Measurements from ENCODE around the gene CHRNE. TPM values are rescaled to one million over a fixed set of nuclear protein-coding genes. Genes with fewer than 3 reads are reported as not detected.

The CHRNE gene
- total RNA-seq, 1 experiment from 2014 or later, result not detected

DNA sequence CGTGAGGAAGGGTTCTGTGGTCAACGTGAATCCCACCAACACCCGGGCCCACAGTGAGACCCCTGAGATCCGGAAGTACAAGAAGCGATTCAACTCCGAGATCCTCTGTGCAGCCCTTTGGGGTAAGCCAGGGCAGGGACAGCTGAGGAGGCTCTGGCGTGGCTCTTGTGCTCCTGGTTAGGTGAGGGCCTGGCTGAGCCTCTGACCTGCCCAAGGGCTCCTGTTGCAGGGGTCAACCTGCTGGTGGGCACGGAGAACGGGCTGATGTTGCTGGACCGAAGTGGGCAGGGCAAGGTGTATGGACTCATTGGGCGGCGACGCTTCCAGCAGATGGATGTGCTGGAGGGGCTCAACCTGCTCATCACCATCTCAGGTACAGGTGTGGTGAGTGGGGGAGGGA, 7.8 kb downstream of the CHRNE start:
- no peaks in the 10 kb centered on the region for H3K4me1 ChIP-seq
- Mint-ChIP-seq H3K4me1 (ENCODE audit: low read depth, unreplicated experiment) (no peaks in the 10 kb centered on the region), H3K27ac (ENCODE audit: unreplicated experiment) (no peak overlapping the region), H3K9me3 (ENCODE audit: unreplicated experiment) (no peaks in the 10 kb centered on the region), H3K27me3 (ENCODE audit: insufficient read depth, unreplicated experiment) (no peaks in the 10 kb centered on the region), H3K4me3 (ENCODE audit: unreplicated experiment) (no peak overlapping the region), H3K36me3 (ENCODE audit: insufficient read depth, unreplicated experiment) (peaks cover 8% of the 10 kb centered on the region)
- DNase-seq, result no peak
- no peaks in the 10 kb centered on the region for H3K27me3 ChIP-seq (replicated peaks; ENCODE audit: control insufficient read depth, insufficient read depth, low read length)
- CTCF ChIA-PET, result no interaction called here
- H3K4me3 ChIP-seq (ENCODE audit: low read depth, low read length), result no peak overlapping the region
- intact Hi-C loops (cut with micrococcal nuclease; ENCODE audit: unreplicated experiment), result no loop called here
- POLR2A ChIA-PET, result no interaction called here
- BruUV-seq (replicated peaks), result no TSS peak
- H3K9me3 ChIP-seq, result no peaks in the 10 kb centered on the region
- TF ChIP-seq, protein P1, sequence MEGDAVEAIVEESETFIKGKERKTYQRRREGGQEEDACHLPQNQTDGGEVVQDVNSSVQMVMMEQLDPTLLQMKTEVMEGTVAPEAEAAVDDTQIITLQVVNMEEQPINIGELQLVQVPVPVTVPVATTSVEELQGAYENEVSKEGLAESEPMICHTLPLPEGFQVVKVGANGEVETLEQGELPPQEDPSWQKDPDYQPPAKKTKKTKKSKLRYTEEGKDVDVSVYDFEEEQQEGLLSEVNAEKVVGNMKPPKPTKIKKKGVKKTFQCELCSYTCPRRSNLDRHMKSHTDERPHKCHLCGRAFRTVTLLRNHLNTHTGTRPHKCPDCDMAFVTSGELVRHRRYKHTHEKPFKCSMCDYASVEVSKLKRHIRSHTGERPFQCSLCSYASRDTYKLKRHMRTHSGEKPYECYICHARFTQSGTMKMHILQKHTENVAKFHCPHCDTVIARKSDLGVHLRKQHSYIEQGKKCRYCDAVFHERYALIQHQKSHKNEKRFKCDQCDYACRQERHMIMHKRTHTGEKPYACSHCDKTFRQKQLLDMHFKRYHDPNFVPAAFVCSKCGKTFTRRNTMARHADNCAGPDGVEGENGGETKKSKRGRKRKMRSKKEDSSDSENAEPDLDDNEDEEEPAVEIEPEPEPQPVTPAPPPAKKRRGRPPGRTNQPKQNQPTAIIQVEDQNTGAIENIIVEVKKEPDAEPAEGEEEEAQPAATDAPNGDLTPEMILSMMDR (IDR thresholded peaks at IDR 0.05; ENCODE audit: insufficient read depth in 1 of 2, low read depth in 1 of 2, low read length in 1 of 2, severe bottlenecking in 1 of 2, unreplicated experiment in 1 of 2), result no peak
- H3K36me3 ChIP-seq (ENCODE audit: control insufficient read depth, insufficient read depth, low read length), result no peaks in the 10 kb centered on the region

DNA sequence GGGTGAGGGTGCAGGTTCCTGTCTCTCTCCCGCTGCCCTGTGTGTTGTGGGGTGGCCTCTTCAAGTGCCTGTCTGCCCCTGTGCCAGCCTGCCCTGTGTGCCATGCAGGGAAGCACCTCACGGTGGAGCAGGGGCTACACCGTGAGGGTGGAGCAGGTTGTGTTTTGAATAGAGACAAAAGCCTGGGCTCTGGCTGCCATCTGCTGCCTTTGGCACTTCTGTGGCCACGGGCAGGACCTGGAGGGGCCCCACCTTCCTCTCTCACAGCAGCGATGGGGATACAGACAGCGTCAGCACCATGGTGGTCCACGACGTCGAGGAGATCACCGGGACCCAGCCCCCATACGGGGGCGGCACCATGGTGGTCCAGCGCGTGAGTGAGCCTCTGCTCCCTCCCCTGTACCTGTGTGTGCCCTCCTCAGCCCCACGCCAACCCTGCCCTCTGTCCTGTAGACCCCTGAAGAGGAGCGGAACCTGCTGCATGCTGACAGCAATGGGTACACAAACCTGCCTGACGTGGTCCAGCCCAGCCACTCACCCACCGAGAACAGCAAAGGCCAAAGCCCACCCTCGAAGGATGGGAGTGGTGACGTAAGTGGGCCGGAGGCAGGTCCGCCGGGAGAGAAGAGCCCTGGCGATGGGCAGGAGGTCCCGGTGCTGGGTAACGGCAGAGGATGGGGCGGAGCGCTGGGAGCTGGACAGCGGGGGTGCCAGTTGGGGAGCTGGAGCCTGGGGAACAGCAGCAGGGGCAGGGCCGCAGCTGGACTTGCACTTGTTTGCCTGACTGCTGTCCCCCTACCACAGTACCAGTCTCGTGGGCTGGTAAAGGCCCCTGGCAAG, 9.0 kb downstream of the CHRNE start:
- Mint-ChIP-seq H3K27me3 (ENCODE audit: insufficient read depth, unreplicated experiment) (no peaks in the 10 kb centered on the region), H3K27ac (ENCODE audit: unreplicated experiment) (no peak overlapping the region), H3K4me1 (ENCODE audit: low read depth, unreplicated experiment) (no peaks in the 10 kb centered on the region), H3K9me3 (ENCODE audit: unreplicated experiment) (no peaks in the 10 kb centered on the region), H3K36me3 (ENCODE audit: insufficient read depth, unreplicated experiment) (peaks cover 6% of the 10 kb centered on the region), H3K4me3 (ENCODE audit: unreplicated experiment) (no peak overlapping the region)
- no peaks in the 10 kb centered on the region for H3K9me3 ChIP-seq
- BruUV-seq (replicated peaks), result no TSS peak
- no peaks in the 10 kb centered on the region for H3K27me3 ChIP-seq (replicated peaks; ENCODE audit: control insufficient read depth, insufficient read depth, low read length)
- no peaks in the 10 kb centered on the region for H3K4me1 ChIP-seq
- intact Hi-C loops (cut with micrococcal nuclease; ENCODE audit: unreplicated experiment), result no loop called here
- no peak overlapping the region for H3K4me3 ChIP-seq (ENCODE audit: low read depth, low read length)
- TF ChIP-seq, protein P1 (IDR thresholded peaks at IDR 0.05; ENCODE audit: insufficient read depth in 1 of 2, low read depth in 1 of 2, low read length in 1 of 2, severe bottlenecking in 1 of 2, unreplicated experiment in 1 of 2), result no peak
- CTCF ChIA-PET, result no interaction called here
- POLR2A ChIA-PET, result no interaction called here
- no peaks in the 10 kb centered on the region for H3K36me3 ChIP-seq (ENCODE audit: control insufficient read depth, insufficient read depth, low read length)
- DNase-seq, result no peak

DNA sequence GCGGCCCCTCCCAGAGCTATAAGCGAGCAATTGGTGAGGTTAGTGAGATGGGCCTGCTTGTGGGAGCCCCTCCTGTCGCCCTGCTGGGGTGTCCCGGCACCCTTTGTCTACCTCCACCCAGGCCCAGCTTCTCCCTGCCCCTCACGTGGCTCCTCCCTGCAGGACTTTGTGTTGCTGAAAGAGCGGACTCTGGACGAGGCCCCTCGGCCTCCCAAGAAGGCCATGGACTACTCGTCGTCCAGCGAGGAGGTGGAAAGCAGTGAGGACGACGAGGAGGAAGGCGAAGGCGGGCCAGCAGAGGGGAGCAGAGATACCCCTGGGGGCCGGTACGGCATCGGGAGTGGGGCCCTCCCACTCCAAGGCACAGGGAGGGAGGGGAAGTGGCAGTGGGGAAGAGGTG, 9.6 kb downstream of the CHRNE start:
- Histone ChIP-seq H3K27me3 (replicated peaks; ENCODE audit: control insufficient read depth, insufficient read depth, low read length) (no peaks in the 10 kb centered on the region), H3K4me3 (ENCODE audit: low read depth, low read length) (no peak overlapping the region), H3K4me1 (no peaks in the 10 kb centered on the region), H3K36me3 (ENCODE audit: control insufficient read depth, insufficient read depth, low read length) (no peaks in the 10 kb centered on the region), H3K9me3 (no peaks in the 10 kb centered on the region)
- TF ChIP-seq, protein P1 (IDR thresholded peaks at IDR 0.05; ENCODE audit: insufficient read depth in 1 of 2, low read depth in 1 of 2, low read length in 1 of 2, severe bottlenecking in 1 of 2, unreplicated experiment in 1 of 2), result no peak
- no TSS peak for BruUV-seq (replicated peaks)
- intact Hi-C loops (cut with micrococcal nuclease; ENCODE audit: unreplicated experiment), result no loop called here
- DNase-seq, result no peak
- ChIA-PET CTCF (no interaction called here), POLR2A (no interaction called here)
- H3K4me1 Mint-ChIP-seq (ENCODE audit: low read depth, unreplicated experiment), result no peaks in the 10 kb centered on the region
- no peaks in the 10 kb centered on the region for H3K9me3 Mint-ChIP-seq (ENCODE audit: unreplicated experiment)
- no peaks in the 10 kb centered on the region for H3K27me3 Mint-ChIP-seq (ENCODE audit: insufficient read depth, unreplicated experiment)
- peaks cover 7% of the 10 kb centered on the region for H3K36me3 Mint-ChIP-seq (ENCODE audit: insufficient read depth, unreplicated experiment)
- H3K27ac Mint-ChIP-seq (ENCODE audit: unreplicated experiment), result no peak overlapping the region
- no peak overlapping the region for H3K4me3 Mint-ChIP-seq (ENCODE audit: unreplicated experiment)
